PC-3 (cell line): Measurements from ENCODE around the gene FSTL4.

Source experiments
- EZH2 ChIP-seq: fragments of 300-600 bp; sonication (generic); IDR thresholded peaks from one replicate; pipeline ENCODE4 v1.6.1; 2017; ENCODE audit warnings: antibody characterized with exemption, mild to moderate bottlenecking, low read length; ENCODE audit not compliant: unreplicated experiment
- EZH2phosphoT487 ChIP-seq: fragments of 300-600 bp; sonication (generic); IDR thresholded peaks from 2 replicates; pipeline ENCODE4 v1.6.1; 2018; ENCODE audit warnings: mild to moderate bottlenecking, antibody characterized with exemption, low read length, borderline replicate concordance
- TF ChIP-seq, protein P1 (sequence below): fragments of 300-600 bp; sonication (generic); conservative IDR thresholded peaks from 2 replicates; pipeline ENCODE4 v1.5.1; 2017; ENCODE audit warnings: antibody characterized with exemption, low read depth, mild to moderate bottlenecking, low read length

DNA sequence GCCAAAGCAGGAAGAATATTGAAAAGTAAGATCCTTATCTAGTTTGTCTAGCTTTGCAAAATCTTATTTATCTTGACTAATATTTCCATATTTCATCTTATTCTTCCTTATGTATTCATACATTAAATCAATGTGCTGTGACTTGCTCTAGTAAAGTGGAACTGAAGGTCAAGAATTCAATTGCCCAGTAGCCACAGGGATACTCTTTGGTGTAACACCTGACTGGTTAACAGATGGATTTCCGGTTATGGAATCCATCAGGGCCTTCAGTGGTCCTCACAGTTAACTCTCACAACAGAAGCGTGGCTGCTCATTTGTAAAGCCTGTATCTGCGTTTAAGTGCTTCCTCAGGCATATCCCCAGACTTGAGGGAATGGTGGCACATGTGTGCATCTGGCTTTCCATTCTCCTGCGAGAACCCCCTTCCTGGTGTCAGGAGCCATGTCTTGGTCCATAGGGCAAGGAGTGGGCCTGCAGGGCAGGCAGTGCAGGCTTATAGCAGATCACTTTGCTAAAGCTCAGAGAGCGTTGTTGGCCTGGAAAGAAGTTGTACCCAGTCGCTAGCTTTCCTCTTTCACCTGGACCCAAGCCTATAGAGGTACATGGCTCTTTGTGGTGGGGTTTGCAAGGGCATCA, 461.3 kb downstream of the FSTL4 start:
- TF ChIP-seq, protein P1, sequence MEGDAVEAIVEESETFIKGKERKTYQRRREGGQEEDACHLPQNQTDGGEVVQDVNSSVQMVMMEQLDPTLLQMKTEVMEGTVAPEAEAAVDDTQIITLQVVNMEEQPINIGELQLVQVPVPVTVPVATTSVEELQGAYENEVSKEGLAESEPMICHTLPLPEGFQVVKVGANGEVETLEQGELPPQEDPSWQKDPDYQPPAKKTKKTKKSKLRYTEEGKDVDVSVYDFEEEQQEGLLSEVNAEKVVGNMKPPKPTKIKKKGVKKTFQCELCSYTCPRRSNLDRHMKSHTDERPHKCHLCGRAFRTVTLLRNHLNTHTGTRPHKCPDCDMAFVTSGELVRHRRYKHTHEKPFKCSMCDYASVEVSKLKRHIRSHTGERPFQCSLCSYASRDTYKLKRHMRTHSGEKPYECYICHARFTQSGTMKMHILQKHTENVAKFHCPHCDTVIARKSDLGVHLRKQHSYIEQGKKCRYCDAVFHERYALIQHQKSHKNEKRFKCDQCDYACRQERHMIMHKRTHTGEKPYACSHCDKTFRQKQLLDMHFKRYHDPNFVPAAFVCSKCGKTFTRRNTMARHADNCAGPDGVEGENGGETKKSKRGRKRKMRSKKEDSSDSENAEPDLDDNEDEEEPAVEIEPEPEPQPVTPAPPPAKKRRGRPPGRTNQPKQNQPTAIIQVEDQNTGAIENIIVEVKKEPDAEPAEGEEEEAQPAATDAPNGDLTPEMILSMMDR: no peak
- TF ChIP-seq EZH2 (no peak), EZH2phosphoT487 (no peak)
